GM23248 (cell line): ENCODE results near the gene SLC1A3. TPM values are rescaled to one million over a fixed set of nuclear protein-coding genes. Genes with fewer than 3 reads are reported as not detected.

Source experiments
- DNase-seq: peaks from one replicate; pipeline ENCODE4 v3.0.0-alpha.2; 2015
- H2AFZ ChIP-seq: fragments of 200-600 bp; sonication (generic); 2 replicates; pipeline ENCODE4 v1.6.1; 2016; ENCODE audit warnings: antibody characterized with exemption
- H3F3A ChIP-seq: fragments of 200-600 bp; sonication (generic); 2 replicates; pipeline ENCODE4 v1.6.1; 2016; ENCODE audit warnings: mild to moderate bottlenecking, antibody characterized with exemption, mixed run types; ENCODE audit not compliant: insufficient read depth
- H3K27ac ChIP-seq: fragments of 200-600 bp; sonication (generic); 2 replicates; pipeline ENCODE4 v1.5.1; 2016; ENCODE audit warnings: mild to moderate bottlenecking
- H3K27me3 ChIP-seq: fragments of 200-600 bp; sonication (generic); replicated peaks from 2 replicates; pipeline ENCODE4 v1.6.1; 2016; ENCODE audit warnings: mild to moderate bottlenecking; ENCODE audit not compliant: insufficient read depth
- H3K36me3 ChIP-seq: fragments of 200-600 bp; sonication (generic); 2 replicates; pipeline ENCODE4 v1.6.1; 2016; ENCODE audit warnings: low read depth, mild to moderate bottlenecking
- H3K4me1 ChIP-seq: fragments of 200-600 bp; sonication (generic); 2 replicates; pipeline ENCODE4 v1.6.1; 2016; ENCODE audit warnings: mild to moderate bottlenecking; ENCODE audit not compliant: insufficient read depth
- H3K4me2 ChIP-seq: fragments of 200-600 bp; sonication (generic); one replicate; pipeline ENCODE4 v1.6.1; 2016; ENCODE audit warnings: mild to moderate bottlenecking; ENCODE audit not compliant: unreplicated experiment
- H3K4me3 ChIP-seq: fragments of 200-600 bp; sonication (generic); 2 replicates; pipeline ENCODE4 v1.5.1; 2016; ENCODE audit warnings: mild to moderate bottlenecking
- H3K79me2 ChIP-seq: fragments of 200-600 bp; sonication (generic); 2 replicates; pipeline ENCODE4 v1.6.1; 2016; ENCODE audit warnings: mild to moderate bottlenecking; ENCODE audit not compliant: insufficient read depth
- H3K9ac ChIP-seq: fragments of 200-600 bp; sonication (generic); 2 replicates; pipeline ENCODE4 v1.6.1; 2016; ENCODE audit warnings: mild to moderate bottlenecking
- H3K9me2 ChIP-seq: fragments of 200-600 bp; sonication (generic); 2 replicates; pipeline ENCODE4 v1.6.1; 2016; ENCODE audit warnings: mixed run types, mild to moderate bottlenecking, moderate library complexity; ENCODE audit not compliant: insufficient read depth
- H3K9me3 ChIP-seq: fragments of 200-600 bp; sonication (generic); one replicate; pipeline ENCODE4 v1.6.1; 2017; ENCODE audit warnings: low read depth
- H4K20me1 ChIP-seq: fragments of 200-600 bp; sonication (generic); 2 replicates; pipeline ENCODE4 v1.6.0; 2016; ENCODE audit not compliant: insufficient read depth
- EZH2 ChIP-seq: fragments of 200-600 bp; sonication (generic); IDR thresholded peaks from 2 replicates; pipeline ENCODE4 v1.6.1; 2018; ENCODE audit warnings: antibody characterized with exemption, mild to moderate bottlenecking; ENCODE audit not compliant: insufficient read depth, poor library complexity, severe bottlenecking
- EZH2phosphoT487 ChIP-seq: fragments of 200-600 bp; sonication (generic); IDR thresholded peaks from 2 replicates; pipeline ENCODE4 v1.6.1; 2018; ENCODE audit warnings: antibody characterized with exemption, moderate library complexity, mild to moderate bottlenecking, low read depth; ENCODE audit not compliant: insufficient read depth
- WGBS, 2 experiments: methylation state at CpG; one replicate each; pipeline ENCODE4 v1.1.6; 2015 to 2017; ENCODE audit warnings: low lambda C conversion rate in 2 of 2, low coverage in 1 of 2; ENCODE audit errors: missing lambda C conversion rate in 2 of 2; 5-methylcytosine and 5-hydroxymethylcytosine counted together
- in situ Hi-C: fragments of 300-500 bp; cut with MboI; formaldehyde crosslinking; loops from 2 replicates; pipeline ENCODE4 v1.15.0; 2020
- polyA plus RNA-seq: library from polyadenylated mRNA; unstranded; fragments of >200 nt; fragmentation: Nextera tagmentation; extraction: Ambion mirVana; gene quantifications from 2 replicates; pipeline ENCODE4 v1.2.1, GENCODE V29; 2016
- total RNA-seq: library from RNA; depleted of rRNA; stranded (reverse); fragments of >200 nt; shearing (Covaris generic); gene quantifications from 2 replicates; pipeline ENCODE4 v1.2.3, GENCODE V29; 2014

The SLC1A3 gene
- total and polyA plus RNA-seq, 2 experiments from 2014 or later, result 1.7 to 2.5 TPM

DNA sequence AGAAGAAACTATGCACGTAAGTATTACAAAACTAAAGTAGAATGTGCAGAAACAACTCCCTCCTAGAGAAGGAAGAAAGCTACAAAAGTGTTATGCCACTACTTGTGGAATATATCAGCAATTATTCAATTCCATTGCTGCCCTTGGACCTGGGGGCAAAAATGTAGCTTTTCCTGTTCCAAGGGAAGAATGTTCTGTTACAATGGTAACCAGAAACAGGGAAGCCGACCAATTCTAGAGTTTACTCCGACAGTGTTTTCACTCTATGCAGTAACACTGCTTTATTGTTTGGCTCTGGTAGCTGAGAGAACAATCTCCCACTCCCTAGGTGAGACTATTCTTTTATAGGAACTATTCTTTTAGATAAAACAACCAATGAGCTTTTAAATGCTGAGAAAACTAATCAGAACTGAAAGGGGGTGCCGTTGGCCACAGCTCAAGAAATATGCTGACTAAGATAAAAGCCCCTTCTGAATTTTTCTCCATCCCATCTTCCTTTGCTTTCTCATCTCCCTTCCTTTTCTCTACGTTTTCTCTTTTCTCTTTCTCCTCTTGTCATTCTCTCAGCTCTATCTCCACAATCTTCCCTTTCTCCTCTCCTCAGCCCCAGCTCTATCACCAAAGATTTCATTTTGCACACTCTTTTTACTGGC is 54.1 kb downstream of the SLC1A3 start:
- no peak for TF ChIP-seq EZH2
- 95 to 97% methylated on average over 5 of the region's 5 CpGs for WGBS, 2 experiments
- H3K9me3 ChIP-seq, result no peaks in the 10 kb centered on the region
- H3K9me2 ChIP-seq, result no peaks in the 10 kb centered on the region
- peaks cover 30% of the 10 kb centered on the region for H3F3A ChIP-seq
- DNase-seq, result no peak
- H3K79me2 ChIP-seq, result no peaks in the 10 kb centered on the region
- H3K9ac ChIP-seq, result no peak overlapping the region
- H4K20me1 ChIP-seq, result no peaks in the 10 kb centered on the region
- H3K4me1 ChIP-seq, result peaks cover 26% of the 10 kb centered on the region
- in situ Hi-C loops, result no loop called here
- H3K27ac ChIP-seq, result no peak overlapping the region
- H3K4me3 ChIP-seq, result no peak overlapping the region
- H3K4me2 ChIP-seq, result no peak overlapping the region
- no peaks in the 10 kb centered on the region for H3K27me3 ChIP-seq
- no peaks in the 10 kb centered on the region for H3K36me3 ChIP-seq
- H2AFZ ChIP-seq, result no peak overlapping the region

DNA sequence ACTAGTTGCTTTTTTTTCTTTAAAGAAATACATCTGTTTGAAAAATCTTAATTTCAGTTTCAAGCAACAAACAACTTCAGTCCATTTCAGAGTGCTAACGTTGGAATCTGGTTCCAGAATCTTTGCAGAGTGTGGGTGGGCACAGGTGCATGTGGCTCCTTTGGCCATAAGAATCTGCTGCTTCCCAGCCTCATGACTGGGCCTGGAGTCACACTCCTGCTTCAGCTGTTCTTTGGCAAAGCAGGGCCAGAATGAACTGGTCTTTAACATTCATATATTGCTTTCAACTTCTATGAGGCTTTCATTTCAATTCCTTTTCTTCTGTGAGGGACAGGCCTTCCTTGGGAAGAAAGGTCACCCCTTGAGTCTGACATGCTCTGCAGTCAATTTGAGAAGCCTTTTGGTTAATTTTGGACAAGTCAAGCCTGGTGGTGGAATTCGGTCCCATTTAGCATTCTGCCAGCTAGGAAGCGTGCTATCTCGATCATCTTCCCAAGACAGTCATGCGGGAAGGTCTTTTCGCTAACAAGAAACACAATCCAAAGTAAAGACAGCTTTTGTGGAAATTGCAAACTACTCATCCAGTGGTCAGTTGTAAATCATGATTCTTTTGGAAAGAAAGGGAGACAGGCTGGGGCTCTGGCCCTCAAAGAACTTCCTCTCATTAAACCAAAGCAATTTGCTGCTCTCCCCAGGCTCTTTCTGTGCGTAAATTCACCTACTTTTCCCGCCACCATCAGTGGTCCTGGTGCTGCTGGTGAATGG is 55.2 kb downstream of the SLC1A3 start:
- DNase-seq, result no peak
- no peaks in the 10 kb centered on the region for H3K9me3 ChIP-seq
- no peaks in the 10 kb centered on the region for H3K27me3 ChIP-seq
- H2AFZ ChIP-seq, result no peak overlapping the region
- WGBS, 2 experiments, result 98% methylated on average over 8 of the region's 8 CpGs
- in situ Hi-C loops, result no loop called here
- no peaks in the 10 kb centered on the region for H3K9me2 ChIP-seq
- H3F3A ChIP-seq, result peaks cover 23% of the 10 kb centered on the region
- H3K79me2 ChIP-seq, result no peaks in the 10 kb centered on the region
- TF ChIP-seq EZH2, result no peak
- H3K9ac ChIP-seq, result no peak overlapping the region
- no peak overlapping the region for H3K4me2 ChIP-seq
- no peak overlapping the region for H3K27ac ChIP-seq
- H3K4me3 ChIP-seq, result no peak overlapping the region
- no peaks in the 10 kb centered on the region for H3K36me3 ChIP-seq
- H3K4me1 ChIP-seq, result peaks cover 21% of the 10 kb centered on the region
- no peaks in the 10 kb centered on the region for H4K20me1 ChIP-seq

DNA sequence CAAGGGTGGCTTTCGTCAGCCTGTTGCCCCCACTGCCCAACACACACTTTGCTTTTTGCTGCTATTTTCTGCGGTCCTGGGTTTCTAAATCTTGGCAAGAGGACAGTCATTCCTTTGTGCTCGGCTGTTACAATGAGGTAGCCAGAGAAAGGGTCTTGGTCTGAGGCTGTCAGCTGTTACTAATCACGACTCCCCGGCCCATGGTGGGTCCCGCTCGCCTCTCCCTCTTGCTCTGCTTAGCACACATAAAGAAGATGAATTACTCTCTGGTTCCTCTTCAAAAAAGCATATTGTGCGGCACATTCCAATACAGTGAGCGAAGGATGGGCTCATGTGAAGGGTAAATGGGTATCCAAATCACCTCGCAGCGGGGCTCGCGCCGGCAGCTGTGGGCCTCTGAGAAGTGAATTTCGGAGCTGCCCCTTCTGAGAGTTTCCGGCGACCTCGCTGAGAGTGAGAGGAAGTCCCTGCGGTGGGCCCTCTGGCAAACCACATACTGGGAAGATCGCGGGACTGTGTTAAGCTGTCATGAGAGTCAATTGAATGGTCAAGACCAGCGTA is 56.0 kb downstream of the SLC1A3 start:
- Histone ChIP-seq H3F3A (peaks cover 16% of the 10 kb centered on the region), H3K9ac (no peak overlapping the region), H3K4me2 (no peak overlapping the region)

DNA sequence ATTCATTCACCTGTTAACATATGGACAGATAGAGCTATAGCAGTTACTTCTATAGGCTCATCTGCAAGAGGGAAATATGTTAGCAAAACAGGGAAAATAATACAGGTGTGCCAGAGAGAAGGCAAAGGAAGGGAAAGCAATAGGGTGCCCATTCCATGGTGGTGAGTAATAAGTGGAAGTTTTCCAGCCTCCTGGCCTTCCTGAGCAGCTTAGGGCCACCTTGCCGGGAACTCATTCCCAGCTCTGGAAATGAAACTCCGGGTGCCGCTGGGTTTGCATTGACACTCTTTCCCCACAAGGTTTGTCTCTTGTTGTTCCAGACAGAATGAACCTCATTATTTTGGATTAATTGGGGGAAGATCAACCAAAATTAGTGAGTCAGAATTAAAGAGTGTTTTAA is 58.4 kb downstream of the SLC1A3 start:
- in situ Hi-C loops, result no loop called here
- DNase-seq, result no peak
- 78 to 80% methylated on average over 3 of the region's 3 CpGs for WGBS, 2 experiments
- no peak overlapping the region for H3K9ac ChIP-seq
- no peaks in the 10 kb centered on the region for H3K9me3 ChIP-seq
- no peaks in the 10 kb centered on the region; the same call in 1 of the 2 replicates for H3F3A ChIP-seq
- TF ChIP-seq EZH2 (no peak), EZH2phosphoT487 (no peak)
- H4K20me1 ChIP-seq, result no peaks in the 10 kb centered on the region
- no peaks in the 10 kb centered on the region for H3K9me2 ChIP-seq
- H3K4me2 ChIP-seq, result no peak overlapping the region
- H2AFZ ChIP-seq, result no peak overlapping the region
- H3K27ac ChIP-seq, result no peak overlapping the region
- H3K4me3 ChIP-seq, result no peak overlapping the region
- 0 out of 2 replicates have a peak, but pooled peaks cover 10% of the 10 kb centered on the region for H3K4me1 ChIP-seq
- no peaks in the 10 kb centered on the region for H3K36me3 ChIP-seq
- no peaks in the 10 kb centered on the region for H3K27me3 ChIP-seq
- no peaks in the 10 kb centered on the region for H3K79me2 ChIP-seq

More for the DNA sequence above, 56.0 kb downstream of the SLC1A3 start:
- H3K4me1 ChIP-seq, result peaks cover 21% of the 10 kb centered on the region
- no peaks in the 10 kb centered on the region for H4K20me1 ChIP-seq
- no peaks in the 10 kb centered on the region for H3K9me3 ChIP-seq
- in situ Hi-C loops, result no loop called here
- H3K36me3 ChIP-seq, result no peaks in the 10 kb centered on the region
- H3K4me3 ChIP-seq, result no peak overlapping the region
- H3K79me2 ChIP-seq, result no peaks in the 10 kb centered on the region
- TF ChIP-seq EZH2 (no peak), EZH2phosphoT487 (no peak)
- no peak overlapping the region for H2AFZ ChIP-seq
- H3K27ac ChIP-seq, result no peak overlapping the region
- H3K27me3 ChIP-seq, result no peaks in the 10 kb centered on the region
- 92 to 95% methylated on average over 22 of the region's 22 CpGs for WGBS, 2 experiments
- H3K9me2 ChIP-seq, result no peaks in the 10 kb centered on the region
- no peak for DNase-seq
